ENCODE data around the gene FOSL1. TPM values are rescaled to one million over a fixed set of nuclear protein-coding genes. Genes with fewer than 3 reads are reported as not detected.

The FOSL1 gene
- total RNA-seq, 1 experiment from 2014 or later = 58.8 TPM

DNA sequence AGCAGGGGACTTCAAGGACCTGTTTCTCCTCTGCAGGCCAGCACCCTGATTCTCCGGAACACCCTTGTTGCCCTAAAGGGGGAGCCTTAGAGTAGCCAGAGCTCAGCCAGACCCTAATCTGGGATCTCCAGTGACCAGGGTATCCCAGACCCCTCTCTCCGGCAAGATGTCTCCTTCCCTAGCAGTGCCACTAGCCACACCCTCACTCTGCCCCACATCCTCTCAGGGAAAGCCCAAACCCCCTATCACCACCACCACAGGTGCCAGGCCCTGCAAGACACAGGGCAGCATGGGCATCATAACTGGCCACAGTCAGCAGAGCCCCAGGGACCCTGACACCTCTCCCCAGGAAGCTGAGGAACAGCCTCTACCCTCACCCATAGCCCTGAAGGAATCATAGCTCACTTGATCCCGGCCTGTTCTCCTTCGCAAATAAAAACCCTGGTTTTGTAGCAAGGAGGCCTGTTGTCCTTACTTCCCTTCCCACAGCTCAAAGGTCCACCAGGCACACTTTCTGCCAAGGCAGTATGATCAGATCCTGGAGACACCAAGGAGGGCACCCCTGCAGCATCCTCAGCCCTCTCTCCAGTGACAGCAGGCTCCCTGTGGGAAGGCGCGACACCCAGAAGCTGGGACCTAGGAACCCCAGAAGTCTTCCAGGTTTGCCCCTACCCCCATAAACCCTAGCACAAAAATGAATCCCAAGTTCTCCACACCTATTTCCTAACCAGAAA, 46.8 kb downstream of the FOSL1 start:
- Histone ChIP-seq H3K4me3 (no peak overlapping the region), H3K4me1 (replicated peaks; ENCODE audit: insufficient read depth) (peaks cover 8% of the 10 kb centered on the region), H3K27ac (no peak overlapping the region), H2AFZ (no peak overlapping the region), H4K20me1 (ENCODE audit: insufficient read depth) (peaks cover 46% of the 10 kb centered on the region), H3K27me3 (ENCODE audit: insufficient read depth, low read depth) (no peaks in the 10 kb centered on the region), H3F3A (ENCODE audit: insufficient read depth, low read depth) (peaks cover 65% of the 10 kb centered on the region), H3K79me2 (ENCODE audit: low read depth) (peaks cover 46% of the 10 kb centered on the region), H3K9me3 (ENCODE audit: insufficient read depth, low read depth) (no peaks in the 10 kb centered on the region), H3K4me2 (no peak overlapping the region), H3K9me2 (ENCODE audit: insufficient read depth) (no peaks in the 10 kb centered on the region), H3K36me3 (ENCODE audit: low read depth) (peaks cover 30% of the 10 kb centered on the region)
- DNase-seq = no peak
- BruUV-seq (replicated peaks) = no TSS peak
- intact Hi-C loops (cut with micrococcal nuclease; ENCODE audit: unreplicated experiment) = no loop called here
- ChIA-PET POLR2A (ENCODE audit: unreplicated experiment) (no interaction called here), CTCF (interaction anchor here (0.6 kb wide), 1 partner anchor 138 kb away, joined by 4 read pairs; no protein-coding TSS in a partner anchor)
- TF ChIP-seq, protein P1, sequence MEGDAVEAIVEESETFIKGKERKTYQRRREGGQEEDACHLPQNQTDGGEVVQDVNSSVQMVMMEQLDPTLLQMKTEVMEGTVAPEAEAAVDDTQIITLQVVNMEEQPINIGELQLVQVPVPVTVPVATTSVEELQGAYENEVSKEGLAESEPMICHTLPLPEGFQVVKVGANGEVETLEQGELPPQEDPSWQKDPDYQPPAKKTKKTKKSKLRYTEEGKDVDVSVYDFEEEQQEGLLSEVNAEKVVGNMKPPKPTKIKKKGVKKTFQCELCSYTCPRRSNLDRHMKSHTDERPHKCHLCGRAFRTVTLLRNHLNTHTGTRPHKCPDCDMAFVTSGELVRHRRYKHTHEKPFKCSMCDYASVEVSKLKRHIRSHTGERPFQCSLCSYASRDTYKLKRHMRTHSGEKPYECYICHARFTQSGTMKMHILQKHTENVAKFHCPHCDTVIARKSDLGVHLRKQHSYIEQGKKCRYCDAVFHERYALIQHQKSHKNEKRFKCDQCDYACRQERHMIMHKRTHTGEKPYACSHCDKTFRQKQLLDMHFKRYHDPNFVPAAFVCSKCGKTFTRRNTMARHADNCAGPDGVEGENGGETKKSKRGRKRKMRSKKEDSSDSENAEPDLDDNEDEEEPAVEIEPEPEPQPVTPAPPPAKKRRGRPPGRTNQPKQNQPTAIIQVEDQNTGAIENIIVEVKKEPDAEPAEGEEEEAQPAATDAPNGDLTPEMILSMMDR (conservative IDR thresholded peaks at IDR 0.05) = no peak

DNA sequence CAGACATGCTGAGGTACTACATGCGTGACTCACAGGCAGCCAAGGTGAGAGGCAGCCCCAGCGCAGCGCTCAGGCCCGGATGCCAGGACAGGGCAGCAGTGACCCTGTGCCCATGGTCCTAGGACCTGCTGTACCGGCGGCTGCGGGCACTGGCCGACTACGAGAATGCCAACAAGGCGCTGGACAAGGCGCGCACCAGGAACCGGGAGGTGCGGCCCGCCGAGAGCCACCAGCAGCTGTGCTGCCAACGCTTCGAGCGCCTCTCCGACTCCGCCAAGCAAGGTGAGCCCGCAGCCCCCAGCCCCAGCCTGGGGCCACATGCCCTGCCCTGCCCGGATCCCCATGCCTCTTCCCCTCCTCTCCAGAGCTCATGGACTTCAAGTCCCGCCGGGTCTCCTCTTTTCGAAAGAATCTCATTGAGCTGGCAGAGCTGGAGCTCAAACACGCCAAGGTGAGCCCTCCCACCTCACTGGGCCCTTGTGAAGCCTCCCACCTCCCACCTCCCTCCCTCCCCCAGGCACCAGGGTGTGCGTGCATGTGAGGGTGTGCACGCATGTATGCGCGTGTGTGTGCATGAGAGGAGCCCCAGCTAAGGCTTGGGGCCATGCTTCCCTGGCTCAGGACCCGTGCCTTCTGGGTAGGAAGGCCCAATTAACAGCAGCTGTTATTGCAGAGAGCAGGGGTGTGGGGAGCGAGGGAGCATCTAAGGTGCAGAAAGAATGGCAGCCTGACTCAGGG, 47.5 kb downstream of the FOSL1 start:
- H4K20me1 ChIP-seq (ENCODE audit: insufficient read depth) = peaks cover 46% of the 10 kb centered on the region
- H3K4me3 ChIP-seq = no peak overlapping the region
- H3K9me3 ChIP-seq (ENCODE audit: insufficient read depth, low read depth) = no peaks in the 10 kb centered on the region
- H3K4me2 ChIP-seq = no peak overlapping the region
- no peak for DNase-seq
- peaks cover 43% of the 10 kb centered on the region for H3K79me2 ChIP-seq (ENCODE audit: low read depth)
- H3F3A ChIP-seq (ENCODE audit: insufficient read depth, low read depth) = peaks cover 65% of the 10 kb centered on the region
- intact Hi-C loops (cut with micrococcal nuclease; ENCODE audit: unreplicated experiment) = no loop called here
- H3K27ac ChIP-seq = no peak overlapping the region
- H3K36me3 ChIP-seq (ENCODE audit: low read depth) = peaks cover 30% of the 10 kb centered on the region
- peaks cover 8% of the 10 kb centered on the region for H3K4me1 ChIP-seq (replicated peaks; ENCODE audit: insufficient read depth)
- H3K27me3 ChIP-seq (ENCODE audit: insufficient read depth, low read depth) = no peaks in the 10 kb centered on the region
- TF ChIP-seq, protein P1 (conservative IDR thresholded peaks at IDR 0.05) = no peak
- no peak for TF ChIP-seq EZH2 (IDR thresholded peaks at IDR 0.05; ENCODE audit: low read depth)
- ChIA-PET POLR2A (ENCODE audit: unreplicated experiment) (interaction anchor here (0.7 kb wide), 2 partner anchors 72 to 139 kb away, joined by 4 to 14 read pairs; no protein-coding TSS in a partner anchor), CTCF (interaction anchor here (0.6 kb wide), 2 partner anchors 10 to 139 kb away, joined by 4 to 18 read pairs; no protein-coding TSS in a partner anchor)
- BruUV-seq (replicated peaks) = no TSS peak
- H3K9me2 ChIP-seq (ENCODE audit: insufficient read depth) = no peaks in the 10 kb centered on the region
- H2AFZ ChIP-seq = no peak overlapping the region

DNA sequence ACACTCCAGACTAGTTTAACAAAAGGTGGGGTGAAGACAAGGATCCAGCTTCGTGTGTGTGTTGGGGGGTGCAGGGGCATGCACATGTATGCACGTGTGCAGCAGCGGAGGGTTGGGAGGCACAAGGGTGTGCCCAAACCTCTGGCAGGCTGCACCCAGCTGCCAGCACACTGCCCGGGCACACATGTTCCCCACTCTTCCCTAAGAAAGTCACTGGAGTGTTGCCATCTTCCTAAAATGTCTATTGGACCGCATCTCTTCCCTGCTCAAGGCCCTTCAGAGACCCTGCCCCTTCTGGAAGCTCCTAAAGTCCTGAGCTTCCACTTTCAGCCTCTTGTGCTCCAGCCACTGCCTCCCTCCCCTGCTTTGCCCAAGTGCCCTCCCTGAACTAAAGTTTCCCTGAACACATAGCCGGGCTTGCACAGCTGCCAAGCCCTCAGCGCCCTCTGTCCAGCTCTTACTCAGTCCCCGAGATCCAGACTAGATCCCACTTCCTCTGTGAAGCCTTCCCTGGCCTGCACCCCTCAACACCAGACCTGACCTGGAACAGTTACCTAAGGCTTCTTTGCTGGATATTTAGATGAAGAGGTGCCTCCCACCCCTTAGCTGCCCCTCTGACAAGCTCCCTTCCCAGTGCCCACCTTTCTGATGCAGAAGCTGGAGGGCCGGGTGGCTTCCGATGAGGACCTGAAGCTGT, 48.2 kb downstream of the FOSL1 start:
- Histone ChIP-seq H3K4me2 (no peak overlapping the region), H3F3A (ENCODE audit: insufficient read depth, low read depth) (peaks cover 65% of the 10 kb centered on the region), H3K4me3 (no peak overlapping the region), H3K79me2 (ENCODE audit: low read depth) (peaks cover 36% of the 10 kb centered on the region), H2AFZ (no peak overlapping the region), H3K9me2 (ENCODE audit: insufficient read depth) (no peaks in the 10 kb centered on the region), H3K27me3 (ENCODE audit: insufficient read depth, low read depth) (no peaks in the 10 kb centered on the region), H4K20me1 (ENCODE audit: insufficient read depth) (peaks cover 41% of the 10 kb centered on the region), H3K4me1 (replicated peaks; ENCODE audit: insufficient read depth) (peaks cover 8% of the 10 kb centered on the region), H3K9me3 (ENCODE audit: insufficient read depth, low read depth) (no peaks in the 10 kb centered on the region), H3K27ac (no peak overlapping the region), H3K36me3 (ENCODE audit: low read depth) (peaks cover 30% of the 10 kb centered on the region)
- POLR2A ChIA-PET (ENCODE audit: unreplicated experiment) = interaction anchor here (0.6 to 0.7 kb wide), 3 partner anchors 140 to 1048 kb away, joined by 4 to 7 read pairs (median 5); no protein-coding TSS in a partner anchor
- TF ChIP-seq, protein P1 (conservative IDR thresholded peaks at IDR 0.05) = no peak
- TF ChIP-seq EZH2 (IDR thresholded peaks at IDR 0.05; ENCODE audit: low read depth) = no peak
- DNase-seq = no peak
- no TSS peak for BruUV-seq (replicated peaks)
- intact Hi-C loops (cut with micrococcal nuclease; ENCODE audit: unreplicated experiment) = no loop called here
- CTCF ChIA-PET = interaction anchor here (0.6 kb wide), 1 partner anchor 9 kb away, joined by 18 read pairs; no protein-coding TSS in a partner anchor
